ENCODE data around the gene NAT16. TPM values are rescaled to one million over a fixed set of nuclear protein-coding genes. Genes with fewer than 3 reads are reported as not detected.
"Not testable (repeated sequence)": the region's sequence is repeated elsewhere in the genome, so short reads cannot be mapped to it uniquely, and the experiment has no call there.

The NAT16 gene
- total RNA-seq, 2 experiments from 2014 or later, result not detected

- peaks cover 4 to 8% of the 10 kb centered on the region in 2 experiments for H3K27me3 ChIP-seq (ENCODE audit: control insufficient read depth in 1 of 2, insufficient read depth in 2 of 2, low read length in 2 of 2)
- TF ChIP-seq CTCF (IDR thresholded peaks at IDR 0.05), result no peak
- Mint-ChIP-seq H3K27ac (no peak overlapping the region), H3K4me1 (ENCODE audit: low read depth) (peaks cover 6% of the 10 kb centered on the region), H3K27me3 (peaks cover 42% of the 10 kb centered on the region), H3K4me3 (no peak overlapping the region), H3K9me3 (no peaks in the 10 kb centered on the region), H3K36me3 (ENCODE audit: low read depth) (no peaks in the 10 kb centered on the region)
- H3K27ac ChIP-seq (ENCODE audit: low read depth in 1 of 2, low read length in 2 of 2), result no peak overlapping the region
- no peaks in the 10 kb centered on the region for H3K36me3 ChIP-seq (ENCODE audit: insufficient read depth, low read length)
- H3K9me3 ChIP-seq (ENCODE audit: control insufficient read depth in 1 of 2, insufficient read depth in 1 of 2, low read length in 2 of 2), result peaks cover 0 to 14% of the 10 kb centered on the region in 2 experiments
- intact Hi-C loops (cut with DNase I, micrococcal nuclease), result no loop called here
- CTCF ChIA-PET, result interaction anchor here (1.5 kb wide), 1 partner anchor 9 kb away, joined by 3 read pairs; no protein-coding TSS in a partner anchor
- H3K4me3 ChIP-seq (ENCODE audit: low read length), result no peak overlapping the region
- no peak for DNase-seq
- no peak for ATAC-seq (ENCODE audit: poor library complexity)
- POLR2A ChIA-PET, result no interaction called here
- peaks cover 16% of the 10 kb centered on the region for H3K4me1 ChIP-seq (ENCODE audit: insufficient read depth, low read length)
Measured at GRCh38 chr7:101137651-101138212, 42.4 kb downstream of the NAT16 start.

DNA sequence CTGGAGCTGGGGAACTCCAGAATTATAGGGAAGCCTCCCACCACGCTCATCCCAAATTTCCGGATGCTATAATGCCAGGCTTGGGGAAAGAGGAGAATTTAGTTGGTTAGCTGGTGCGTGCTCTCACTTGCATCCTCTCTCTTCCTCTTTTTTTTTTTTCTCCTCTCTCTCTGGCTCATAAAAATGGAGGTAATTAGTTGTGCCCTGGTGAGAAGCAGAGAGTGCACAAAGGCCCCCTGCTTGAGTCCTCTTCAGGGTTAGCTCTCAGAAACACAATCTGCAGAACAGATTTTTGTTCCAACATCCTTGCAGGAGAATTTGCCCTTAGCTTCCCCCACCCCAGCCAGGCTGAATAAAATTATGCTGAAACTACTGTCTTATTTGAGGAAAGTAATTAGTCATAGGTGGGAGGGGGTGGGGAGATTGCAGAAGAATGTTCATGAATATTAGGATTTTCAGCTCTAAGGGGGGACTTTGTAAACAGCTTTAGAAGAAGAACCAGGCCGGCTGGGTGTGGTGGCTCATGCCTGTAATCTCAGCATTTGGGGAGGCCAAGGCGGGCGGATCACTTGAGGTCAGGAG lies 45.6 kb downstream of the NAT16 start:
- Histone ChIP-seq H3K4me1 (ENCODE audit: insufficient read depth, low read length) (peaks cover 16% of the 10 kb centered on the region), H3K4me3 (ENCODE audit: low read length) (no peak overlapping the region), H3K27me3 (ENCODE audit: control insufficient read depth in 1 of 2, insufficient read depth in 2 of 2, low read length in 2 of 2) (peaks cover 4 to 12% of the 10 kb centered on the region in 2 experiments), H3K27ac (ENCODE audit: low read depth in 1 of 2, low read length in 2 of 2) (no peak overlapping the region), H3K36me3 (ENCODE audit: insufficient read depth, low read length) (no peaks in the 10 kb centered on the region), H3K9me3 (ENCODE audit: control insufficient read depth in 1 of 2, insufficient read depth in 1 of 2, low read length in 2 of 2) (peaks cover 0 to 14% of the 10 kb centered on the region in 2 experiments)
- ATAC-seq (ENCODE audit: poor library complexity), result no peak
- intact Hi-C loops (cut with DNase I, micrococcal nuclease), result no loop called here
- Mint-ChIP-seq H3K9me3 (no peaks in the 10 kb centered on the region), H3K4me1 (ENCODE audit: low read depth) (peaks cover 6% of the 10 kb centered on the region), H3K4me3 (no peak overlapping the region), H3K27me3 (peaks cover 53% of the 10 kb centered on the region), H3K36me3 (ENCODE audit: low read depth) (no peaks in the 10 kb centered on the region), H3K27ac (no peak overlapping the region)
- CTCF ChIA-PET, result interaction anchor here (1.2 kb wide), 1 partner anchor 9 kb away, joined by 4 read pairs; no protein-coding TSS in a partner anchor
- TF ChIP-seq CTCF (IDR thresholded peaks at IDR 0.05), result no peak
- no peak for DNase-seq
- POLR2A ChIA-PET, result no interaction called here

- H3K27ac ChIP-seq (ENCODE audit: low read depth in 1 of 2, low read length in 2 of 2), result no peak overlapping the region
- H3K4me3 Mint-ChIP-seq, result no peak overlapping the region
- peaks cover 6% of the 10 kb centered on the region for H3K4me1 Mint-ChIP-seq (ENCODE audit: low read depth)
- ChIA-PET POLR2A (no interaction called here), CTCF (interaction anchor here (1.2 kb wide), 1 partner anchor 10 kb away, joined by 4 read pairs; no protein-coding TSS in a partner anchor)
- no peaks in the 10 kb centered on the region for H3K36me3 ChIP-seq (ENCODE audit: insufficient read depth, low read length)
- H3K27ac Mint-ChIP-seq, result no peak overlapping the region
- peaks cover 4 to 13% of the 10 kb centered on the region in 2 experiments for H3K27me3 ChIP-seq (ENCODE audit: control insufficient read depth in 1 of 2, insufficient read depth in 2 of 2, low read length in 2 of 2)
- DNase-seq (no peak), ATAC-seq (ENCODE audit: poor library complexity) (no peak)
- TF ChIP-seq CTCF (IDR thresholded peaks at IDR 0.05), result no peak
- no peaks in the 10 kb centered on the region for H3K9me3 Mint-ChIP-seq
- peaks cover 53% of the 10 kb centered on the region for H3K27me3 Mint-ChIP-seq
- no peak overlapping the region for H3K4me3 ChIP-seq (ENCODE audit: low read length)
- intact Hi-C loops (cut with DNase I, micrococcal nuclease), result no loop called here
- peaks cover 0 to 14% of the 10 kb centered on the region in 2 experiments for H3K9me3 ChIP-seq (ENCODE audit: control insufficient read depth in 1 of 2, insufficient read depth in 1 of 2, low read length in 2 of 2)
- no peaks in the 10 kb centered on the region for H3K36me3 Mint-ChIP-seq (ENCODE audit: low read depth)
- peaks cover 12% of the 10 kb centered on the region for H3K4me1 ChIP-seq (ENCODE audit: insufficient read depth, low read length)
Measured at GRCh38 chr7:101133621-101134398, 46.3 kb downstream of the NAT16 start.

DNA sequence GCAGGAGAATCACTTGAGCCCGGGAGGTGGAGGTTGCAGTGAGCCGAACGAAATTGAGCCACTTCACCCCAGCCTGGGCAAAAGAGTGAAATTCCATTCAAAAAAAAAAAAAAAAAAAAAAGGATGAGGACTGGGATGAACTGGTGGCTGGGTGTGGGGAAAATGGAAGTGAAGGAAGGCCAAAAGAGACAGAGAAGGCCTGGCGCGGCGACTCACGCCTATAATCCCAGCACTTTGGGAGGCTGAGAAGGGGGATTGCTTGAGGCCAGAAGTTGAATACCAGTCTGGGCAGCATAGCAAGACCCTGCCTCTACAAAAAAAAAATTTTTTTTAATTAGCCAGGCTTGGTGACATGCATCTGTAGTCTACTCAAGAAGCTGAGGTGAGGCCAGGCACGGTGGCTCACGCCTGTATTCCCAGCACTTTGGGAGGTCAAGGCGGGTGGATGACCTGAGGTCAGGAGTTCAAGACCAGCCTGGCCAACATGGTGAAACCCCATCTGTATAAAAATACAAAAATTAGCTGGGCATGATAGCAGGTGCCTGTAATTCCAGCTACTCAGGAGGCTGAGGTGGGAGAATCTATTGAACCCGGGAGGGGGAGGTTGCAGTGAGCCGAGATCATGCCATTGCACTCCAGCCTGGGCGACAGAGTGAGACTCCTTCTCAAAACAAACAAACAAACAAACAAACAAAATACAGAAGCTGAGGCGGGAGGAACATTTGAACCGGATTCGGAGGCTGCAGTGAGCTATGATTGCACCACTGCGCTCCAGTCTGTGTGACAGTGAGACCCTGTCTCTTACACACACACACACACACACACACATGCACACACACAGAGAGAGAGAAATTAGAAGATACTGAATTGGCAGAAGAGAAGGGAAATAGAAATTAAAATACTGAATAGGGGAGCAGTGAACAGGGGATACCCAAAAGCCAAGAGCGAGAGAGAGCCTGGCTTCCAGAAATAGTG lies 47.2 kb downstream of the NAT16 start:
- CTCF ChIA-PET, H3K4me3 Mint-ChIP-seq: not testable (repeated sequence)
- peaks cover 53% of the 10 kb centered on the region for H3K27me3 Mint-ChIP-seq

More for the DNA sequence above, 47.2 kb downstream of the NAT16 start:
- peaks cover 11 to 13% of the 10 kb centered on the region in 2 experiments for H3K27me3 ChIP-seq (ENCODE audit: control insufficient read depth in 1 of 2, insufficient read depth in 2 of 2, low read length in 2 of 2)
- H3K36me3 ChIP-seq (ENCODE audit: insufficient read depth, low read length); H3K9me3 Mint-ChIP-seq; H3K9me3 ChIP-seq (ENCODE audit: control insufficient read depth in 1 of 2, insufficient read depth in 1 of 2, low read length in 2 of 2); H3K4me1 ChIP-seq (ENCODE audit: insufficient read depth, low read length); POLR2A ChIA-PET; H3K27ac ChIP-seq (ENCODE audit: low read depth in 1 of 2, low read length in 2 of 2); H3K27ac Mint-ChIP-seq; H3K36me3 Mint-ChIP-seq (ENCODE audit: low read depth); intact Hi-C loops (cut with DNase I, micrococcal nuclease); DNase-seq; H3K4me1 Mint-ChIP-seq (ENCODE audit: low read depth); ATAC-seq (ENCODE audit: poor library complexity); H3K4me3 ChIP-seq (ENCODE audit: low read length): not testable (repeated sequence)

All from CD4-positive, alpha-beta T cell (primary cell).